ENCODE measurements around the gene DAZAP1. TPM values are rescaled to one million over a fixed set of nuclear protein-coding genes. Genes with fewer than 3 reads are reported as not detected.

The DAZAP1 gene
- polyA plus RNA-seq, 1 donor (not counting 4 experiments of a cell fraction or from before 2014, with no cell fraction given) = 99.2 TPM

- H2AFZ ChIP-seq (ENCODE audit: control insufficient read depth, low read length) = no peak overlapping the region
- no peaks in the 10 kb centered on the region for H4K20me1 ChIP-seq (ENCODE audit: control insufficient read depth, extremely low read depth, insufficient read depth, low read length)
- H3K9me3 ChIP-seq (ENCODE audit: control insufficient read depth, low read depth, low read length) = no peaks in the 10 kb centered on the region
- H3K79me2 ChIP-seq (ENCODE audit: control insufficient read depth, insufficient read depth, low read length) = peaks cover 16% of the 10 kb centered on the region
- H3K4me3 ChIP-seq (ENCODE audit: control insufficient read depth in 2 of 3, extremely low read depth in 1 of 3, insufficient read depth in 2 of 3, low read depth in 1 of 3, low read length in 3 of 3) = no peak overlapping the region
- no peaks in the 10 kb centered on the region for H3K27me3 ChIP-seq (ENCODE audit: control insufficient read depth, extremely low read depth, insufficient read depth, low read length)
- peaks cover 0 to 4% of the 10 kb centered on the region in 2 experiments for H3K36me3 ChIP-seq (ENCODE audit: control insufficient read depth in 2 of 2, extremely low read depth in 1 of 2, insufficient read depth in 2 of 2, low read length in 2 of 2)
- FAIRE-seq = no peak
- dilution Hi-C loops (cut with MboI; ENCODE audit: extremely low pct_ligation_motif_present, low sequenced_read_pairs) = no loop called here
- DNase-seq (ENCODE audit: low read depth, low spot score) = no peak
- no peak overlapping the region for H3K27ac ChIP-seq (ENCODE audit: control insufficient read depth, insufficient read depth, low read length)
- H3K9me1 ChIP-seq (ENCODE audit: control insufficient read depth, extremely low read depth, insufficient read depth, low read length) = peaks cover 4% of the 10 kb centered on the region
- peaks cover 13% of the 10 kb centered on the region for H3K4me1 ChIP-seq (ENCODE audit: control insufficient read depth, extremely low read depth, insufficient read depth, low read length)
- H3K9ac ChIP-seq (ENCODE audit: control insufficient read depth, extremely low read depth, insufficient read depth, low read length) = no peak overlapping the region
- TF ChIP-seq EZH2 (IDR thresholded peaks at IDR 0.05; ENCODE audit: low read length) = no peak
- TF ChIP-seq CTCF (optimal IDR thresholded peaks at IDR 0.05 in 1 of 3, IDR thresholded peaks at IDR 0.05 in 1 of 3, conservative IDR thresholded peaks at IDR 0.05 in 1 of 3; ENCODE audit: extremely low read depth in 1 of 3, insufficient read depth in 2 of 3, low read length in 3 of 3) = no peak
- no peak overlapping the region for H3K4me2 ChIP-seq (ENCODE audit: control insufficient read depth, extremely low read depth, insufficient read depth, low read depth, low read length)
Observed at GRCh38 chr19:1481893-1482360, 74.5 kb downstream of the DAZAP1 start.

DNA sequence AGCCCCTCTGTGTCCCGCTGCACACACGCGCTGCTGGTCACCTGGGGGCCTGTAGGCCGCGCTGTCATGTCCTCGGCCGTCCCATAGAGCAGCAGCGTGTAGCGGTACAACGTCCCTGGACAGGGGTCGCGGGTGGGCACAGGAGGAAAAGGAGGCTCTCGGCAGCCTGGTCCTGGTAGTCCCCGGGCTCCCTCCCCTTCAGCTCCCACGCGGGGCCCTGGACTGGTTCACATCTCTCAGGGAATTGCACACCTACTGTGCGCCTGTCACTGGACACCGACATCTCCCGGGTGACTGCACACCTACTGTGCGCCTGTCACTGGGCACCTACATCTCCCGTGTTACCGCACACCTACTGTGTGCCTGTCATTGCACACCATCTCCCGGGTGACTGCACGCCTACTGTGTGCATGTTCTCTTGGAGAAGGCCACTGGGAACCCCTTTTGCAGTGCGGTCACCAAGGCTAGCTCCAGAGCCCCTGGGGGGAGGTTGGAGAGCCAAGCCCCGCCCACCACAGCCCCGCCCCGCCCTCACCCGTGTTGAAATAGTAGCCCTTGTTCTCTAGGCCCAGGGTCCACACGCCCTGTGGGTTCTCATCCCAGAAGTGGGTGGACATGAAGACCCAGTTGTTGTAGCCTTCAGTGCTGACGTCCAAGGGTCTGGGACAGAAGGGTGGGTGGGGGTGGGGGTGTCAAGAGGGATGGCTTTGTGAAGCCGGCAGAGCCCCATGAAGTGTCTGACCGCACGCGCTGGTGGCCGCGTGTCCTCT lies 75.2 kb downstream of the DAZAP1 start:
- Histone ChIP-seq H3K79me2 (ENCODE audit: control insufficient read depth, insufficient read depth, low read length) (peaks cover 11% of the 10 kb centered on the region), H3K27ac (ENCODE audit: control insufficient read depth, insufficient read depth, low read length) (no peak overlapping the region), H3K9ac (ENCODE audit: control insufficient read depth, extremely low read depth, insufficient read depth, low read length) (no peak overlapping the region), H3K4me1 (ENCODE audit: control insufficient read depth, extremely low read depth, insufficient read depth, low read length) (peaks cover 9% of the 10 kb centered on the region), H4K20me1 (ENCODE audit: control insufficient read depth, extremely low read depth, insufficient read depth, low read length) (no peaks in the 10 kb centered on the region), H2AFZ (ENCODE audit: control insufficient read depth, low read length) (no peak overlapping the region), H3K4me3 (ENCODE audit: control insufficient read depth in 2 of 3, extremely low read depth in 1 of 3, insufficient read depth in 2 of 3, low read depth in 1 of 3, low read length in 3 of 3) (no peak overlapping the region), H3K9me1 (ENCODE audit: control insufficient read depth, extremely low read depth, insufficient read depth, low read length) (no peaks in the 10 kb centered on the region), H3K36me3 (ENCODE audit: control insufficient read depth in 2 of 2, extremely low read depth in 1 of 2, insufficient read depth in 2 of 2, low read length in 2 of 2) (no peaks in the 10 kb centered on the region), H3K27me3 (ENCODE audit: control insufficient read depth, extremely low read depth, insufficient read depth, low read length) (no peaks in the 10 kb centered on the region), H3K4me2 (ENCODE audit: control insufficient read depth, extremely low read depth, insufficient read depth, low read depth, low read length) (no peak overlapping the region), H3K9me3 (ENCODE audit: control insufficient read depth, low read depth, low read length) (no peaks in the 10 kb centered on the region)
- FAIRE-seq = no peak
- dilution Hi-C loops (cut with MboI; ENCODE audit: extremely low pct_ligation_motif_present, low sequenced_read_pairs) = no loop called here
- TF ChIP-seq CTCF (optimal IDR thresholded peaks at IDR 0.05 in 1 of 3, IDR thresholded peaks at IDR 0.05 in 1 of 3, conservative IDR thresholded peaks at IDR 0.05 in 1 of 3; ENCODE audit: extremely low read depth in 1 of 3, insufficient read depth in 2 of 3, low read length in 3 of 3) = no peak
- TF ChIP-seq EZH2 (IDR thresholded peaks at IDR 0.05; ENCODE audit: low read length) = no peak
- no peak for DNase-seq (ENCODE audit: low read depth, low spot score)

Measured in keratinocyte (primary cell).